HK-2 (cell line): Measurements from ENCODE around the gene ADCY10.
"Not testable (repeated sequence)": the region's sequence is repeated elsewhere in the genome, so short reads cannot be mapped to it uniquely, and the experiment has no call there.

Experiments
- DNase-seq: peaks from one replicate; pipeline ENCODE4 v3.0.0-alpha.2; 2018; ENCODE audit not compliant: unreplicated experiment

The ADCY10 gene

DNA sequence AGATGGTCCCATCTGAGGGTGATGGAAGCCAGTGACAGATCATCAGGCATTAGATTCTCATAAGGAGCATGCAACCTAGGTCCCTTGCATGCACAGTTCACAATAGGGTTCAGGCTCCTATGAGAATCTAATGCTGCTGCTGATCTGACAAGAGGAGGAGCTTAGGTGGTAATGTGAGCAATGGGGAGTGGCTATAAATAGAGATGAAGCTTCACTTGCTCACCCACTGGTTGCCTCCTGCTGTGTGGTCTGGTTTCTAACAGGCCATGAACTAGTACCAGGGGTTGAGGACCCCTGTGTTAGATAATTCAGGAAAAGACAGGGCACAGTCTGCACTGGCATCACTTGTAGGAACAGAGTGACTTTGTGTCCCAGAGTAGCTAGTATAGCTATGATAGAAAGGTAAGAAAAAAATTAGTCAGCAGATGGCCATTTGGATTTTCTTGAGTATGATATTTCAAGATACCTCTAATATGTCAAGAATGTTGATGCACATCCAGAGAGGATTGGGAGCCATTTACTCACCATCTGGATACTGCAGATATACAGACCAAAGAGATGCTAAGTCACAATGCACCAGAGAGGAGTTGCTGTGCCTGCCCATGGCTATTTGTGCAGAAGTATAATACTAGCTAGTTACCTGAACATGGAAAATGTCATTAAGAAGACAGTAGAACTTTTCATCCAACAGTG lies 53.6 kb downstream of the ADCY10 start:
- DNase-seq, result no peak

- no peak for DNase-seq
Measured at GRCh38 chr1:167856711-167857418, 57.1 kb downstream of the ADCY10 start.

DNA sequence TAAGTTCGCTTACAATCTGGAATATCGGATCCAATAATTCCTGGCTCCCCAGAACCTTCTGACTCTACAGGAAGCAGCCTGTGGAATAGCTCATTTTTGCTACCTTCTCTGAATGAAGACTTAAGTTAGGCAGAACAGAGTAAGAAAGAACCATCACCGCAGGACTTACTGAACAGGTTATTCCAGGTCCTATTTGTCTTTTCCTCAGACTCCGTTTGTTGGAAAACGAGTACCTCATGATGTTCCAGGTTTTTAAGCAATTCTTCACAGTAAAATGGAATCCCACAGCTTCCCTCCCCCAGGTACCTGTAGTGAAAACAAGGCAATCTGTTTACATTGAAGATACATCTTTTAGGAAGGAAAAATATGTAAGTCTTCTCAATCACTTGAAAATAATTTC lies 59.8 kb downstream of the ADCY10 start:
- no peak for DNase-seq

DNA sequence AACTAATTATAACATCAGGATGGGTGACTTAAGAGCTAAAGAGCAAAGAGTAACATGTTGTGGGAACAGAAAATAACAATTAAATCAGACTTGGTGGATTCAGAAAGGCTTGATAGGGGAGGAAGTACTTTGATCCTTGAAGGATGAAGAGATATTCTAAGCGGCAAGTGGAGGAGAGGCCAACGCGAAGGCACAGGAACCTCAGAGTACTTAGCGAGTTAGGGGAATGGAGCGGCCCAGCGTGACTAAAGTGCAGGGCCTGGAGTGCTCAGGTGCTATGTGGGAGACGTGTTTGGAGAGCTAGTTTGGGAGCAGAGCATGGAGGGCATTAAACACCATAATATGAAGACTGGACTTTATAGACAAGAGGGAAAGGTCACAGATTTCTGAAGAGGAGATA lies 64.3 kb downstream of the ADCY10 start:
- DNase-seq, result no peak

DNA sequence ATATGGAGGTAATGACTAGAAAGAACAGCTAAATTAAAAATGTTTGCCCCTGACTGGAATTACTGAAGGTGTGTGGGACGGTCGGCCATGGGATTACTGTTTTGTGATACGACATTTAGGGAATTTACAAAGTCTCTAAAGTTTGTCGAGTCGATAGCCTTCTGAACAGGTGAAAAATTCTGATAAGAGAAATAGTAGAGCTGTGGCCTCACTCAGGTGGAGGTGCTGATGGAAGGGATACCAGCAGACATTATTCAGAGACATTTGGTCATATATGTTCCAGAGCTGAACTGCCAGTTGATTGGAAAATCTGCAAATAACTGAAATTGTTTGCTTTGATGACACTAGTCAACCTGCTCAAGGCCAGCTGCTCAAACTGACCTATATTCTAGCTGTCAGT lies 71.1 kb downstream of the ADCY10 start:
- no peak for DNase-seq

GRCh38 chr1:167841530-167841929 lies 72.4 kb downstream of the ADCY10 start:
- no peak for DNase-seq

DNA sequence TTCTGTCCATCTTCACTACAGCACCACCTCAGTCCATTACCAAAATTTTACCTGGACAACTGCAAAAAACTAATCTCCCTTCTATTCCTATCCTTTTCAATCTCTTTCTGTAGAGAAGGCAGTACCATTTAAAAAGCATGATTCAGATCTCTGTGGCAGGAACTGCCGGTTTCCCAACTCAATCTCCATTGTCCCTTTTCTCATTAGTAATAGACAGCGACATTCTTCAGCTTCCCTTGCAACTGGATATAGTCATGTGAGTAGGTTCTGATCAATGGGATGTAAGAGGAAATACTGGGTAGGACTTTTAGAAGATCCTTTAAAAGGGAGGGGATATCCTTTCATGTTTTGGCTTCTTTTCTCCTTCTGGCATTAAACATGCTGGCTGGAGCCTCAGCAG lies 74.9 kb downstream of the ADCY10 start:
- DNase-seq, result no peak

DNA sequence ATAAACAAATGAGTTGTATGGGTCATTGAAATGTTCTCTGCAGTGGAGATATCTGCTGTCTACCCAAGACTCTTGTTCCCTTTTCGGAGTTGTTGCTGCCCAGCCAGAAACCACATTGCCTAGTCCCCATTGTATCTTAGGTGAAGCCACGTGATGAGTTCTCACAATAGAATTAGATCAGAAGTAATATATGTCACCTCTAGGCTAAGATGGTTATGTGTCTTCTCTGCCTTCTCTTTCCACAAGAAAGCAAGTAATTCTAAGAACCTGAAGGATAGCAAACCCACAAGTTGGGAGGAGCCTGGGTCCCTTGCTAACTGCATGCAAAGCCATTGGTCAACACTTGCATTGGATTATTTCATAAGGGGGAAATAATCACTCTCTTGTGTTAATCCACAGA lies 76.6 kb downstream of the ADCY10 start:
- DNase-seq, result no peak

DNA sequence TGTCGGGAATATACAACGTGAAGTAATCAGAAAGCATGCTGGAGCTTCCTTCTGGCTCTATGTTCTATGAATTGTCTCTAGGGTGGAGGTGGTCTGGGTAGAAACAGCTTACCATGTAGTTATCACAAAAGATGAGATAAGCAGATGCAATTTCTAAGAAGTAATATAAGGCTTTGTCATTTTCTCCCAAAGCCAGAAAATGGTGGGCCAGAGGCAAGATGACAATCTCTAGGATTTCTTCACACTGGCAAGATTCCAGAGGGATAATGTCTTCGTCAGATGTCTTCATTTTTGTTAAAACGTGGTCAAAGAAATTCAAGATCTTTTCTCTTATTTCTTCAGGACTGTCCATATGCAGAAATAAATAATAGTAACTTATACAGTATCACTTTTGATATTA lies 77.7 kb downstream of the ADCY10 start:
- DNase-seq, result no peak

DNA sequence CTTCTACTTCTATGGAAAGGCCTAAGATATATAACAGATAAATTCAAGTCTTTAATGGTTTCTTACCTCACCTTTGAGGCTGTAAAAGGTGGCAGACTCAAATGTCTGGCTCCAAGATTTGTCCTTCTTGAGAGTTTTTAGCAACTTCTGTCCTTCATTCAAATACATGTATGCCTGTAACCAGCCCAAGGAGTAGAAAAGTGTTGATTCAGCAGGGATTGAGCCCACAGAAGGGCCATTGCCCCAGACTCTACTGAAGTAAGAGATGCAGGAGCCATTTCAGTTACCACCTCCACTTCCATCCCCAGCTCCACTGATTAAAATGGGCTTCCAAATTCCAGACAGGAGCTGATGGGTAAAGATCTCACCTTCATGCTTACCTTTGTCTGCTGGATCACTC lies 80.0 kb downstream of the ADCY10 start:
- DNase-seq, result no peak

- DNase-seq, result no peak
Measured at GRCh38 chr1:167832693-167833092, 81.2 kb downstream of the ADCY10 start.

GRCh38 chr1:167830668-167831067 lies 83.3 kb downstream of the ADCY10 start:
- not testable (repeated sequence) for DNase-seq

GRCh38 chr1:167829868-167830267 lies 84.1 kb downstream of the ADCY10 start:
- no peak for DNase-seq

DNA sequence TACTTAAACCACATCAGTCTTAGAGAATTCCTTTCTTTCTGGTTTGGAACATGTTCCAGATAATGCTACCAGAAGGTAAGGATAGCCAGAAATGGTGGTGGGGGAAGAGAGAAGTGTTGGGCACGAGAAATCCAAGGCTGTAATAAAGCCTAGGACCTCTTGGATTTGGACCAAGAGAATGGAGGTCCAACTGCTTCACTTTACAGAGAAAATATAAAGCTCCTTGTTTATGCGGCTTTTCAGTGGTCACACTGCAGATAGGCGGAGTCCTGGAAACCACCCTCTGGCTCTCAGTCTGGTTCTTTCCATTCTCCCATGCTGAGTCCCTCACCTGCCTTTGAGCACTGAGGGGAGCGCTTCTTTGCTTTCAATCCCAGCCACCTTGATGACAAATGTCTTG lies 87.8 kb downstream of the ADCY10 start:
- DNase-seq, result no peak

DNA sequence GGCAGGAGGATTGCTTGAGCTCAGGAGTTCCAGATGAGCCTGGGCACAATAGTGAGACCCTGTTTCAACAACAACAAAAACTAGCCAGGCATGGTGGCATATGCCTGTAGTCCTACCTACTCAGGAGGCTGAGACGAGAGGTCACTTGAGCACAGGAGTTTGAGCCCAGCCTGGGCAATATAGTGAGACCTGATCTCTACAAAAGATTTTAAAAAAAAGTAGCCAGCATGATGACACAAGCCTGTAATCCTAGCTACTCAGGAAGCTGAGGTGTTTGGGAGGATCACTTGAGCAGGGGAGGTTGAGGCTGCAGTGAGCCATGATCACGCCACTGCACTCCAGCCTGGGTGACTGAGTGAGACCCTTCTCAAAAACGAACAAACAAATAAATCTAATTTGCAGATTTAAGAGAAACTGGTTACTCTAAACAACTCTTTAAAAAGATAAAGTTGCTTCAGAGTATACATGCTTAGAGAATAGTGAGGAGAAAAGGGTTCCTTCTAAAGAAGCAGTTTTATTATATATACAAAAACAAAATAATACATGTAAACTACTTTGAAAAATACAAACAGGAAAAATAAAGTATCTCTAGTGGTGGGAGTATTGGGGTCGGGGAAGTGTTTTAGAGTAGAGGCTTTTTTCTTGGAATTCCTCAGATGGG lies 88.4 kb downstream of the ADCY10 start:
- DNase-seq, result no peak

DNA sequence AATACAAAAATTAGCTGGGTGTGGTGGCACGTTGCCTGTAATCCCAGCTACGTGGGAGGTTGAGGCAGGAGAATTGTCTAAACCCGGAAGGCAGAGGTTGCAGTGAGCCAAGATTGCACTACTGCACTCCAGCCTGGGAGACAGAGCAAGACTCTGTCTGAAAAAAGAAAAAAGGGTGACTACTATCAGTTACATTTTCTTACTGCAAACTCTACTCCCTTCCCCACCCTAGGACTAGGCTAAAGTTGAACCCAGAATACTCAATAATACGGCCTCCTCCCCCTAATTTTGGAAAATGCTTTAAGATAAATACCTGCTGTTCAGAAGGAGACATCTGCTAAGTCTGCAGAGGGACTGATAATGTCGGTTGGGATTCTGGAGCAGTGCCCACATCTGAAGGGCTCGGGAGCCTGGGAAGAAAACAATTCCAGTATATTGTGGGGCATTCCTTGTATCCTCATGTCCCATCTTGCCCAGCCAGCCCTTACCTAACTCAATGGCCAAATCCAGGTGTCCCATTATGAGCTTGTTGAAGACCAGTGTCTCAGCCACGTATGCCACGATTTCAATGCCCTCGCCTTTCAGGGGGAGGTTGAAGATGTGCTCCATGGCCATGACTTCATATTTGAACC lies 89.7 kb downstream of the ADCY10 start:
- no peak for DNase-seq

- no peak for DNase-seq
Measured at GRCh38 chr1:167821969-167822685, 91.8 kb downstream of the ADCY10 start.

DNA sequence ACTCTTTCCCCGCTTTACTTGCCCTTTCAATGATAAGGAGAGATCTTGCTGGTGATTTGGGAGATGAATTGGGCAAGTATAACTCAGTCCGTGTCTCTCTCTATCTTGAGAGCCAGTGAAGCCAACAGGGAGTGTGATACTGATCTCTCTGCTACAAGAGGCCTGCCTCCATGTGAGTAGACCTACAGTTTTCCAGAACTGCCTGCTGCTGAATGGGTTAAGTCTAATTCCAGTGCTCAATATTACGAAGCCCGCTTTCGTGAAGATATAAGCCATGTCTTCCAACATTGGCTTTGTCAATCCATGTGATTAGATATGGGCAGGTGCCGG lies 92.6 kb downstream of the ADCY10 start:
- DNase-seq, result no peak

DNA sequence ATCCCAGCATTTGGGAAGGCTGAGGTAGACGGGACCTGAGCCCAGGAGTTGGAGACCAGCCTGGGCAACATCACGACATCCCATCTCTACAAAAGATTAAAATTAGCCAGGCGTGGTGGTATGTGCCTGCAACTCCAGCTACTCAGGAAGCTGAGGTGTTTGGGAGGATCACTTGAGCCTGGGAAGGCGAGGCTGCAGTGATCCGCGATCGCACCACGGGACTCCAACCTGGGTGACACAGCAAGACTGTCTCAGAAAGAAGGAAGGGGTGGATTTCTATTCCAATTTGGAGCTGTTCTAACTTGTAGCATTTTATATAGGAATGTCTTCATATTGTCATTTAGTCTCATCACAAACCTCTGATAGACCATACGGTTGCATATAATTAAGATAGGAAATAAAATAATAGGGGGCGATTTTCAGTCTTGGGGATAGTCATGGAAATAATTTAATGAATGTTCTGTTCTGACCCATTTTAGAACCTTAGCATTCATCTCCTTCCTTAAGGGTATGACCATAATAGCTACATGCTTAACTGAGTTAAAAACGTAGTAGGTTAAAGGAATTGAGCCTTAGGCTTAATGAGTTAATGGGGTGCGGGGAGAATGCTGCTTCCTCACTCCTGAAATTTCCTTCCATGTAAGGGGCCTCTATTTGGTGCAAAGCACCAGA lies 93.1 kb downstream of the ADCY10 start:
- peak; percentile 60 for DNase-seq

DNA sequence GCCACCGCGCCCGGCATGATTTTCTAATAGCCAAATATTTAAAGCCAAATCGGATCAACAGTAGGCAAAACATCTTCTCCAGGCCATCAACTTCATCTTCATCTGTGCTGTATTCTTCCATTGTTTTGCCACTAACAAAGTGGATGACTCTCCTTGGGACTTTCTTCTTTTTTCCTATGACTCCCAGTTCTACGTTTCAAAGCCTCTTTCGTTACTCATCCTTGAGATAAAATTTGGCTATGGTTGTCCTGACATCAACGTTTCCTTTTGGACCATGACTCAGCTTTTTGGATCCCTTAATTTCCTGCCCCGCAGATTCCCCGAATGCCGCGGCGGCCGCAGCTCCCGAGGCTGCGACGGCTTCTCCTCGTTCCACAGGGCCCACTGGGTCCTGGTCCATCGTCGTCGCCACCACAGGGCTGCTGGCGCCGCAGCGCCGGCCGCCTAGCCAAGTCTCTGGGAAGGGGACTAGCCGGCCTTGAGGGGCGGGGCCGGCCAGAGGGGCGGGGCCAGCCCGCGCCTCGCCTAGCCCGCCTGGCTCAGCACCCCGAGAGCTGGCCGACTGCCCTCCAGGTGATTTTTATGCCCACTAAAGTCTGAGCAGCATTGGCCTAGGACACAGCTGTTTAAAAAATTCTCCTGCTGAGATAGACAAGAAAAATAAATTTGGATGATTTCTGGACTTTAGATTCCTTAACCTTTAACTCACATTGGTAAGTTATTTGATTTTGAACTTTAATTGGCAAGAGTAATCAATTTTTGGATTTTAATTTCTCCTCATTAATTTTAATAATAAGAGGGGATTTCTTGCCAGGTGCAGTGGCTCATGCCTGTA lies 93.9 kb downstream of the ADCY10 start:
- DNase-seq, result peak; percentile 95

DNA sequence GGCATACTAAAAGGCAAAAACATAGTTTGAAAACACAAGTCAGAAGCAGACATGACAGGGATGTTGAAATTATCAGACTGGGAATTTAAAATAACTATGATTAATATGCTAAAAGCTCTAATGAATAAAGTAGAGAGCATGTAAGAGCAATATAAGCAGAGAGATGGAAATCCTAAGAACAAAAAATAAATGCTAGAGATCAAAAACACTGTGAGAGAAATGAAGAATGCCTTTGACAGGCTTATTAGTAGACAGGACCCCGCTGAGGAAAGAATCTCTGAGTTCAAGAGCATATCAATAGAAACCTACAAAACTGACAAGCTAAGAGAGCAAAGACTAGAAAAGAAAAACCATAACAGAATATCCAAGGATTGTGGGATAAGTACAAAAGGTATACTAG lies 98.3 kb downstream of the ADCY10 start:
- DNase-seq, result no peak
